K562 (cell line): ENCODE results near the gene DGKB. TPM values are rescaled to one million over a fixed set of nuclear protein-coding genes. Genes with fewer than 3 reads are reported as not detected.

ENCODE experiments used
- HDAC8 ChIP-seq: fragments of 450-650 bp; IDR thresholded peaks from 2 replicates; pipeline ENCODE4 v1.6.1; 2016; ENCODE audit warnings: mild to moderate bottlenecking, missing genetic modification characterization, moderate library complexity, missing compliant biosample characterization
- SP2 ChIP-seq: IDR thresholded peaks from 2 replicates; pipeline ENCODE4 v1.6.1; 2011; ENCODE audit warnings: mild to moderate bottlenecking, low read depth, low read length, moderate library complexity; ENCODE audit not compliant: poor library complexity, severe bottlenecking; ENCODE audit errors: extremely low read depth
- polyA plus RNA-seq, 8 experiments: library from polyadenylated mRNA; depleted of rRNA in 4 of 8; stranded (reverse) in 5 of 8; unstranded in 3 of 8; fragments of >200 nt; fragmentation: Nextera tagmentation in 2 of 8; fragmentation: Illumina TruSeq in 1 of 8; extraction: Ambion mirVana in 2 of 8; extraction: Trizol in 1 of 8; gene quantifications; 2 replicates each; pipeline versions ENCODE4 v1.2.1 to v1.2.3, GENCODE V29; 2011 to 2014; ENCODE audit warnings: inconsistent platforms in 1 of 8, missing spikeins in 1 of 8
- total RNA-seq, 7 experiments: library from RNA; depleted of rRNA in 6 of 7; stranded (reverse); fragments of >200 nt in 6 of 7; fragmentation: Illumina TruSeq in 2 of 7; extraction: Trizol in 2 of 7; gene quantifications; 2 replicates each; pipeline versions ENCODE4 v1.2.1 to v1.2.3, GENCODE V29; 2011 to 2021; ENCODE audit warnings: low replicate concordance in 1 of 7
- TF ChIP-seq, protein P1 (sequence below): fragments of 200-800 bp; sonication (Bioruptor generic); IDR thresholded peaks from 2 replicates; pipeline ENCODE4 v1.6.1; 2016; ENCODE audit warnings: missing genetic modification characterization, missing compliant biosample characterization
- TF ChIP-seq, protein P2 (sequence below): IDR thresholded peaks from 2 replicates; pipeline ENCODE4 v1.6.1; 2012; ENCODE audit warnings: low read depth, low read length, improper control_type of control experiment, borderline replicate concordance
- TF ChIP-seq, protein P3 (sequence below): fragments of 250-450 bp; sonication (Bioruptor Pico); IDR thresholded peaks from 2 replicates; pipeline ENCODE4 v1.4.0; 2020
- TF ChIP-seq, protein P4 (sequence below): sonication (generic); IDR thresholded peaks from 2 replicates; pipeline ENCODE4 v1.6.1; 2016

DGKB gene
- total and polyA plus RNA-seq, 9 of the 15 experiments (the other 6 are each of a cell fraction or from before 2014, with no cell fraction given) = 0.01 TPM; not detected in 8

DNA sequence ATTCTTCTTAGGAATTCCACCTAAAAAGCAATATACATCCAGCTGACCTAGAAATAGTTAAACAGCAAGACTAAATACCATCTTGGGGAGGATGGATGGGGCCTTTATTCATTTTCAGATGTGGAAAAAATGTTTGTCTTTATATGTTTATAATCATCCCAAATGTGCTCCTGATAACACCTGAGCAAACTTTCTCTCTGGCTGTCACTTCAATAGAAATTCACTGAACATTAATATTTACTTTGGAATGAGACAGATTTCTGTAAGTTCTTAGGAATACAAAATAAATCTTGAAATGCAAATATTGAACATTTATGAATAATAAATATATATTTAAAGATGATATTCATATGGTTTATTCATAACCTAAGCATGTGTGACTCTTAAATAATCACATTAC is 185.4 kb downstream of the DGKB start (continued):
- TF ChIP-seq, protein P1, sequence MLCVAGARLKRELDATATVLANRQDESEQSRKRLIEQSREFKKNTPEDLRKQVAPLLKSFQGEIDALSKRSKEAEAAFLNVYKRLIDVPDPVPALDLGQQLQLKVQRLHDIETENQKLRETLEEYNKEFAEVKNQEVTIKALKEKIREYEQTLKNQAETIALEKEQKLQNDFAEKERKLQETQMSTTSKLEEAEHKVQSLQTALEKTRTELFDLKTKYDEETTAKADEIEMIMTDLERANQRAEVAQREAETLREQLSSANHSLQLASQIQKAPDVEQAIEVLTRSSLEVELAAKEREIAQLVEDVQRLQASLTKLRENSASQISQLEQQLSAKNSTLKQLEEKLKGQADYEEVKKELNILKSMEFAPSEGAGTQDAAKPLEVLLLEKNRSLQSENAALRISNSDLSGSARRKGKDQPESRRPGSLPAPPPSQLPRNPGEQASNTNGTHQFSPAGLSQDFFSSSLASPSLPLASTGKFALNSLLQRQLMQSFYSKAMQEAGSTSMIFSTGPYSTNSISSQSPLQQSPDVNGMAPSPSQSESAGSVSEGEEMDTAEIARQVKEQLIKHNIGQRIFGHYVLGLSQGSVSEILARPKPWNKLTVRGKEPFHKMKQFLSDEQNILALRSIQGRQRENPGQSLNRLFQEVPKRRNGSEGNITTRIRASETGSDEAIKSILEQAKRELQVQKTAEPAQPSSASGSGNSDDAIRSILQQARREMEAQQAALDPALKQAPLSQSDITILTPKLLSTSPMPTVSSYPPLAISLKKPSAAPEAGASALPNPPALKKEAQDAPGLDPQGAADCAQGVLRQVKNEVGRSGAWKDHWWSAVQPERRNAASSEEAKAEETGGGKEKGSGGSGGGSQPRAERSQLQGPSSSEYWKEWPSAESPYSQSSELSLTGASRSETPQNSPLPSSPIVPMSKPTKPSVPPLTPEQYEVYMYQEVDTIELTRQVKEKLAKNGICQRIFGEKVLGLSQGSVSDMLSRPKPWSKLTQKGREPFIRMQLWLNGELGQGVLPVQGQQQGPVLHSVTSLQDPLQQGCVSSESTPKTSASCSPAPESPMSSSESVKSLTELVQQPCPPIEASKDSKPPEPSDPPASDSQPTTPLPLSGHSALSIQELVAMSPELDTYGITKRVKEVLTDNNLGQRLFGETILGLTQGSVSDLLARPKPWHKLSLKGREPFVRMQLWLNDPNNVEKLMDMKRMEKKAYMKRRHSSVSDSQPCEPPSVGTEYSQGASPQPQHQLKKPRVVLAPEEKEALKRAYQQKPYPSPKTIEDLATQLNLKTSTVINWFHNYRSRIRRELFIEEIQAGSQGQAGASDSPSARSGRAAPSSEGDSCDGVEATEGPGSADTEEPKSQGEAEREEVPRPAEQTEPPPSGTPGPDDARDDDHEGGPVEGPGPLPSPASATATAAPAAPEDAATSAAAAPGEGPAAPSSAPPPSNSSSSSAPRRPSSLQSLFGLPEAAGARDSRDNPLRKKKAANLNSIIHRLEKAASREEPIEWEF = no peak
- TF ChIP-seq HDAC8 (tag) = no peak
- TF ChIP-seq, protein P2, sequence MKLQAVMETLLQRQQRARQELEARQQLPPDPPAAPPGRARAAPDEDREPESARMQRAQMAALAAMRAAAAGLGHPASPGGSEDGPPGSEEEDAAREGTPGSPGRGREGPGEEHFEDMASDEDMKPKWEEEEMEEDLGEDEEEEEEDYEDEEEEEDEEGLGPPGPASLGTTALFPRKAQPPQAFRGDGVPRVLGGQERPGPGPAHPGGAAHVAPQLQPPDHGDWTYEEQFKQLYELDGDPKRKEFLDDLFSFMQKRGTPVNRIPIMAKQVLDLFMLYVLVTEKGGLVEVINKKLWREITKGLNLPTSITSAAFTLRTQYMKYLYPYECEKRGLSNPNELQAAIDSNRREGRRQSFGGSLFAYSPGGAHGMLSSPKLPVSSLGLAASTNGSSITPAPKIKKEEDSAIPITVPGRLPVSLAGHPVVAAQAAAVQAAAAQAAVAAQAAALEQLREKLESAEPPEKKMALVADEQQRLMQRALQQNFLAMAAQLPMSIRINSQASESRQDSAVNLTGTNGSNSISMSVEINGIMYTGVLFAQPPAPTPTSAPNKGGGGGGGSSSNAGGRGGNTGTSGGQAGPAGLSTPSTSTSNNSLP = no peak
- TF ChIP-seq, protein P3, sequence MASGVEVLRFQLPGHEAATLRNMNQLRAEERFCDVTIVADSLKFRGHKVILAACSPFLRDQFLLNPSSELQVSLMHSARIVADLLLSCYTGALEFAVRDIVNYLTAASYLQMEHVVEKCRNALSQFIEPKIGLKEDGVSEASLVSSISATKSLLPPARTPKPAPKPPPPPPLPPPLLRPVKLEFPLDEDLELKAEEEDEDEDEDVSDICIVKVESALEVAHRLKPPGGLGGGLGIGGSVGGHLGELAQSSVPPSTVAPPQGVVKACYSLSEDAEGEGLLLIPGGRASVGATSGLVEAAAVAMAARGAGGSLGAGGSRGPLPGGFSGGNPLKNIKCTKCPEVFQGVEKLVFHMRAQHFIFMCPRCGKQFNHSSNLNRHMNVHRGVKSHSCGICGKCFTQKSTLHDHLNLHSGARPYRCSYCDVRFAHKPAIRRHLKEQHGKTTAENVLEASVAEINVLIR (CRISPR knock-in tag) = no peak
- TF ChIP-seq, protein P4, sequence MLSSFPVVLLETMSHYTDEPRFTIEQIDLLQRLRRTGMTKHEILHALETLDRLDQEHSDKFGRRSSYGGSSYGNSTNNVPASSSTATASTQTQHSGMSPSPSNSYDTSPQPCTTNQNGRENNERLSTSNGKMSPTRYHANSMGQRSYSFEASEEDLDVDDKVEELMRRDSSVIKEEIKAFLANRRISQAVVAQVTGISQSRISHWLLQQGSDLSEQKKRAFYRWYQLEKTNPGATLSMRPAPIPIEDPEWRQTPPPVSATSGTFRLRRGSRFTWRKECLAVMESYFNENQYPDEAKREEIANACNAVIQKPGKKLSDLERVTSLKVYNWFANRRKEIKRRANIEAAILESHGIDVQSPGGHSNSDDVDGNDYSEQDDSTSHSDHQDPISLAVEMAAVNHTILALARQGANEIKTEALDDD = no peak
- TF ChIP-seq SP2 = no peak
- TF ChIP-seq, all 486 proteins: peak for 0
